K562 (cell line): ENCODE measurements around the gene TALDO1. TPM values are rescaled to one million over a fixed set of nuclear protein-coding genes. Genes with fewer than 3 reads are reported as not detected.

Source experiments
- ATAC-seq: fragments of 200-7000 bp; cut with Tn5 transposase; 3 replicates; pipeline ENCODE4 v1.9.1; 2020; ENCODE audit warnings: moderate library complexity
- BruUV-seq: library from RNA; stranded (reverse); fragments of 400-500 nt; replicated peaks from 2 replicates; lab custom pipeline; 2021; lab: Mats Ljungman, UMichigan
- CTCF ChIA-PET: fragments of 300-600 bp; formaldehyde crosslinking; extraction: SDS; loops from one replicate; lab custom pipeline; 2021; ENCODE audit warnings: low intra/inter-chr PET ratio; lab: Yijun Ruan, JAX
- POLR2A ChIA-PET: fragments of 300-600, 350-650 bp; sonication (Branson Sonifier 250); formaldehyde crosslinking; extraction: SDS; loops from one replicate; lab custom pipeline; 2021; ENCODE audit warnings: antibody characterized with exemption, inconsistent platforms; lab: Yijun Ruan, JAX
- DNase-seq, 4 experiments: peaks; one replicate each; pipeline versions ENCODE4 v3.0.0 to v3.0.0-alpha.2; 2011 to 2018; ENCODE audit warnings: low spot score in 3 of 4, mixed read lengths in 3 of 4; ENCODE audit errors: extremely low read depth in 1 of 4
- FAIRE-seq: peaks from 2 replicates; lab custom pipeline; 2011; peaks lifted over from hg19 to GRCh38; lab: Jason Lieb, UNC
- H2AFZ ChIP-seq: 2 replicates; pipeline ENCODE4 v1.6.0; 2011; ENCODE audit warnings: low read depth, low read length, control low read depth, inconsistent platforms
- H3K27ac ChIP-seq: fragments of 200-600 bp; 3 replicates; pipeline ENCODE4 v1.8.0; 2011; ENCODE audit warnings: low read depth, mild to moderate bottlenecking, control low read depth, inconsistent platforms, low read length, moderate library complexity, mixed read lengths; ENCODE audit errors: extremely low read depth
- H3K27me3 ChIP-seq, 2 experiments: fragments of 300-600 bp in 1 of 2; 2 replicates in 1 of 2; 3 replicates in 1 of 2; pipeline versions ENCODE4 v1.6.0 to v1.8.0; 2011; ENCODE audit warnings: inconsistent platforms in 2 of 2, low read length in 2 of 2, mild to moderate bottlenecking in 1 of 2, mixed read lengths in 1 of 2, moderate library complexity in 1 of 2; ENCODE audit not compliant: control insufficient read depth in 2 of 2, insufficient read depth in 2 of 2
- H3K36me3 ChIP-seq: fragments of 300-600 bp; 3 replicates; pipeline ENCODE4 v1.8.0; 2011; ENCODE audit warnings: mild to moderate bottlenecking, low read length, inconsistent platforms; ENCODE audit not compliant: control insufficient read depth, insufficient read depth
- H3K4me1 ChIP-seq, 2 experiments: fragments of 200-600 bp in 1 of 2; replicated peaks in 1 of 2; 2 replicates in 1 of 2; 3 replicates in 1 of 2; pipeline versions ENCODE4 v1.5.1 to v1.8.0; 2011; ENCODE audit warnings: inconsistent platforms in 2 of 2, low read length in 2 of 2, mild to moderate bottlenecking in 1 of 2, mixed read lengths in 1 of 2, moderate library complexity in 1 of 2; ENCODE audit not compliant: control insufficient read depth in 2 of 2, insufficient read depth in 2 of 2
- H3K4me2 ChIP-seq: 2 replicates; pipeline ENCODE4 v1.6.1; 2011; ENCODE audit warnings: low read length, control low read depth, inconsistent platforms, mixed read lengths; ENCODE audit not compliant: insufficient read depth
- H3K4me3 ChIP-seq: fragments of 200-600 bp; sonication (generic), shearing (Covaris generic); 2 replicates; pipeline ENCODE4 v1.5.1; 2016; ENCODE audit warnings: control low read depth, inconsistent platforms
- H3K79me2 ChIP-seq: fragments of 200-600 bp; 3 replicates; pipeline ENCODE4 v1.8.0; 2011; ENCODE audit warnings: low read length, inconsistent platforms; ENCODE audit not compliant: control insufficient read depth, insufficient read depth
- H3K9ac ChIP-seq, 2 experiments: 2 replicates each; pipeline versions ENCODE4 v1.6.0 to v1.6.1; 2011; ENCODE audit warnings: low read depth in 2 of 2, low read length in 2 of 2, control low read depth in 1 of 2, inconsistent platforms in 1 of 2, mild to moderate bottlenecking in 1 of 2, mixed read lengths in 1 of 2; ENCODE audit not compliant: insufficient read depth in 1 of 2
- H3K9me1 ChIP-seq: one replicate; pipeline ENCODE4 v1.6.0; 2011; ENCODE audit warnings: inconsistent platforms, mild to moderate bottlenecking, low read length, moderate library complexity; ENCODE audit not compliant: control insufficient read depth, insufficient read depth
- H3K9me3 ChIP-seq: replicated peaks from 2 replicates; pipeline ENCODE4 v1.5.1; 2011; ENCODE audit warnings: low read depth, low read length, inconsistent platforms; ENCODE audit not compliant: control insufficient read depth, insufficient read depth
- H4K20me1 ChIP-seq: replicated peaks from 2 replicates; pipeline ENCODE4 v1.6.1; 2011; ENCODE audit warnings: low read length, inconsistent platforms, mixed read lengths; ENCODE audit not compliant: control insufficient read depth, insufficient read depth
- GATAD2A ChIP-seq: fragments of 450-650 bp; IDR thresholded peaks from 2 replicates; pipeline ENCODE4 v1.6.1; 2017
- MCM2 ChIP-seq: fragments of 450-650 bp; IDR thresholded peaks from 2 replicates; pipeline ENCODE4 v1.6.1; 2017; ENCODE audit warnings: low read depth, mild to moderate bottlenecking
- TFE3 ChIP-seq: fragments of 450-650 bp; formaldehyde crosslinking; IDR thresholded peaks from 2 replicates; pipeline ENCODE4 v1.4.0; 2020; ENCODE audit warnings: mild to moderate bottlenecking, mixed read lengths
- ZNF318 ChIP-seq, 2 experiments: fragments of 450-650 bp; IDR thresholded peaks; 2 replicates each; pipeline ENCODE4 v1.6.1; 2016; ENCODE audit warnings: mild to moderate bottlenecking in 2 of 2, borderline replicate concordance in 1 of 2, low read depth in 1 of 2, moderate library complexity in 1 of 2
- WGBS: fragments of 100-300 bp; shearing (Covaris generic); methylation state at CpG from one replicate; pipeline ENCODE4 v1.1.6; 2016; ENCODE audit warnings: low coverage, mixed read lengths; ENCODE audit not compliant: insufficient coverage; ENCODE audit errors: missing lambda C conversion rate; 5-methylcytosine and 5-hydroxymethylcytosine counted together
- in situ Hi-C: fragments of 300-500 bp; cut with MboI; formaldehyde crosslinking; loops from 4 replicates; pipeline ENCODE4 v1.15.0; 2018; ENCODE audit warnings: inconsistent platforms, mixed read lengths
- intact Hi-C: fragments of 100-400 bp; cut with micrococcal nuclease; formaldehyde crosslinking; loops from 2 replicates; pipeline ENCODE4 v1.14.2; 2022
- polyA plus RNA-seq, 8 experiments: library from polyadenylated mRNA; depleted of rRNA in 4 of 8; stranded (reverse) in 5 of 8; unstranded in 3 of 8; fragments of >200 nt; fragmentation: Nextera tagmentation in 2 of 8; fragmentation: Illumina TruSeq in 1 of 8; extraction: Ambion mirVana in 2 of 8; extraction: Trizol in 1 of 8; gene quantifications; 2 replicates each; pipeline versions ENCODE4 v1.2.1 to v1.2.3, GENCODE V29; 2011 to 2014; ENCODE audit warnings: inconsistent platforms in 1 of 8, missing spikeins in 1 of 8
- total RNA-seq, 7 experiments: library from RNA; depleted of rRNA in 6 of 7; stranded (reverse); fragments of >200 nt in 6 of 7; fragmentation: Illumina TruSeq in 2 of 7; extraction: Trizol in 2 of 7; gene quantifications; 2 replicates each; pipeline versions ENCODE4 v1.2.1 to v1.2.3, GENCODE V29; 2011 to 2021; ENCODE audit warnings: low replicate concordance in 1 of 7
- TF ChIP-seq, protein P1 (sequence below): fragments of 450-650 bp; IDR thresholded peaks from 2 replicates; pipeline ENCODE4 v1.6.1; 2016
- TF ChIP-seq, protein P2 (sequence below): sonication (generic); formaldehyde crosslinking; IDR thresholded peaks from 2 replicates; pipeline ENCODE4 v1.8.0; 2023; ENCODE audit warnings: mild to moderate bottlenecking, missing genetic modification reagents

The TALDO1 gene
- total and polyA plus RNA-seq, 9 of the 15 experiments (the other 6 are each of a cell fraction or from before 2014, with no cell fraction given) = 260 to 541 (median 441) TPM

- Histone ChIP-seq H3K9me3 (no peaks in the 10 kb centered on the region), H3K4me3 (no peak overlapping the region), H3K79me2 (peaks cover 5% of the 10 kb centered on the region), H3K36me3 (no peaks in the 10 kb centered on the region), H3K4me2 (no peak overlapping the region), H2AFZ (no peak overlapping the region), H3K27ac (no peak overlapping the region), H3K27me3 (no peaks in the 10 kb centered on the region), H3K9me1 (peaks cover 3% of the 10 kb centered on the region), H4K20me1 (no peaks in the 10 kb centered on the region), H3K4me1 (peaks cover 19 to 43% of the 10 kb centered on the region in 2 experiments; a peak in 4 of 5 replicates), H3K9ac (no peak overlapping the region)
- 56% methylated on average over 1 of the region's 4 CpGs for WGBS
- CTCF ChIA-PET = no interaction called here
- POLR2A ChIA-PET = interaction anchor here (0.8 kb wide), 1 partner anchor 141 kb away, joined by 3 read pairs; no protein-coding TSS in a partner anchor
- intact Hi-C loops (no loop called here), in situ Hi-C loops (no loop called here)
- BruUV-seq = no TSS peak
- FAIRE-seq = no peak
- no peak for ATAC-seq
- no peak for DNase-seq
- TF ChIP-seq MCM2 = peak; percentile 86
- TF ChIP-seq ZNF318 (IDR thresholded peaks at IDR 0.05; ENCODE audit: borderline replicate concordance in 1 of 2, low read depth in 1 of 2) = no peak
- TF ChIP-seq TFE3 (CRISPR knock-in tag) = no peak
- TF ChIP-seq GATAD2A = 0 out of 2 replicates have a peak, but pooled peaks have one; percentile 36
- TF ChIP-seq, protein P1, sequence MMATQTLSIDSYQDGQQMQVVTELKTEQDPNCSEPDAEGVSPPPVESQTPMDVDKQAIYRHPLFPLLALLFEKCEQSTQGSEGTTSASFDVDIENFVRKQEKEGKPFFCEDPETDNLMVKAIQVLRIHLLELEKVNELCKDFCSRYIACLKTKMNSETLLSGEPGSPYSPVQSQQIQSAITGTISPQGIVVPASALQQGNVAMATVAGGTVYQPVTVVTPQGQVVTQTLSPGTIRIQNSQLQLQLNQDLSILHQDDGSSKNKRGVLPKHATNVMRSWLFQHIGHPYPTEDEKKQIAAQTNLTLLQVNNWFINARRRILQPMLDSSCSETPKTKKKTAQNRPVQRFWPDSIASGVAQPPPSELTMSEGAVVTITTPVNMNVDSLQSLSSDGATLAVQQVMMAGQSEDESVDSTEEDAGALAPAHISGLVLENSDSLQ = peak; percentile 48; the same call in 1 of the 2 replicates
- TF ChIP-seq, protein P2, sequence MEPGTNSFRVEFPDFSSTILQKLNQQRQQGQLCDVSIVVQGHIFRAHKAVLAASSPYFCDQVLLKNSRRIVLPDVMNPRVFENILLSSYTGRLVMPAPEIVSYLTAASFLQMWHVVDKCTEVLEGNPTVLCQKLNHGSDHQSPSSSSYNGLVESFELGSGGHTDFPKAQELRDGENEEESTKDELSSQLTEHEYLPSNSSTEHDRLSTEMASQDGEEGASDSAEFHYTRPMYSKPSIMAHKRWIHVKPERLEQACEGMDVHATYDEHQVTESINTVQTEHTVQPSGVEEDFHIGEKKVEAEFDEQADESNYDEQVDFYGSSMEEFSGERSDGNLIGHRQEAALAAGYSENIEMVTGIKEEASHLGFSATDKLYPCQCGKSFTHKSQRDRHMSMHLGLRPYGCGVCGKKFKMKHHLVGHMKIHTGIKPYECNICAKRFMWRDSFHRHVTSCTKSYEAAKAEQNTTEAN (CRISPR knock-in tag) = no peak
Observed at GRCh38 chr11:742571-743201, 4.6 kb upstream of the TALDO1 start.
